HepG2 (cell line): ENCODE results near the gene CACNA1C. TPM values are rescaled to one million over a fixed set of nuclear protein-coding genes. Genes with fewer than 3 reads are reported as not detected.

Experiments used
- ATAC-seq: fragments of 200-7000 bp; cut with Tn5 transposase; 3 replicates; pipeline ENCODE4 v1.9.1; 2020; ENCODE audit warnings: mild to moderate bottlenecking, moderate library complexity
- BruUV-seq: library from RNA; stranded (reverse); fragments of 400-500 nt; replicated peaks from 2 replicates; lab custom pipeline; 2021; lab: Mats Ljungman, UMichigan
- CTCF ChIA-PET: fragments of 300-600 bp; formaldehyde crosslinking; extraction: SDS; loops from one replicate; lab custom pipeline; 2021; ENCODE audit warnings: low total read pairs, inconsistent platforms, low intra/inter-chr PET ratio; lab: Yijun Ruan, JAX
- POLR2A ChIA-PET: fragments of 350-600 bp; sonication (Branson Sonifier 250); formaldehyde crosslinking; loops from one replicate; lab custom pipeline; 2020; ENCODE audit warnings: antibody characterized with exemption, inconsistent platforms; lab: Yijun Ruan, JAX
- DNase-seq: peaks from one replicate; pipeline ENCODE4 v3.0.0-alpha.2; 2015; ENCODE audit warnings: low spot score
- FAIRE-seq: peaks from 3 replicates; lab custom pipeline; 2011; peaks lifted over from hg19 to GRCh38; lab: Jason Lieb, UNC
- H2AFZ ChIP-seq: one replicate; pipeline ENCODE4 v1.6.1; 2011; ENCODE audit warnings: low read length, inconsistent platforms
- H3K27ac ChIP-seq: fragments of 300-600 bp; 3 replicates; pipeline ENCODE4 v1.8.0; 2011; ENCODE audit warnings: mixed run types, mild to moderate bottlenecking, mixed read lengths, low read length, inconsistent platforms; ENCODE audit not compliant: insufficient read depth; ENCODE audit errors: extremely low read length
- H3K27me3 ChIP-seq, 2 experiments: fragments of 200-600 bp in 1 of 2; 2 replicates in 1 of 2; 3 replicates in 1 of 2; pipeline versions ENCODE4 v1.6.0 to v1.8.0; 2011; ENCODE audit warnings: low read length in 2 of 2, mild to moderate bottlenecking in 2 of 2, moderate library complexity in 2 of 2, inconsistent platforms in 1 of 2; ENCODE audit not compliant: insufficient read depth in 2 of 2, control insufficient read depth in 1 of 2
- H3K36me3 ChIP-seq, 2 experiments: fragments of 200-600 bp in 1 of 2; replicated peaks in 1 of 2; 2 replicates in 1 of 2; 3 replicates in 1 of 2; pipeline versions ENCODE4 v1.5.1 to v1.8.0; 2011; ENCODE audit warnings: low read length in 2 of 2, inconsistent platforms in 1 of 2; ENCODE audit not compliant: insufficient read depth in 2 of 2, control insufficient read depth in 1 of 2
- H3K4me1 ChIP-seq: 2 replicates; pipeline ENCODE4 v1.5.1; 2012; ENCODE audit warnings: low read length, inconsistent platforms; ENCODE audit not compliant: insufficient read depth
- H3K4me2 ChIP-seq: 2 replicates; pipeline ENCODE4 v1.6.0; 2011; ENCODE audit warnings: low read depth, low read length, inconsistent platforms
- H3K4me3 ChIP-seq, 3 experiments: fragments of 200-600 bp in 1 of 3; sonication (generic), shearing (Covaris generic) in 1 of 3; replicated peaks in 1 of 3; 2 replicates each; pipeline ENCODE4 v1.5.1; 2011 to 2016; ENCODE audit warnings: low read length in 3 of 3, inconsistent platforms in 2 of 3, low read depth in 2 of 3, mild to moderate bottlenecking in 2 of 3, control low read depth in 1 of 3, mixed read lengths in 1 of 3; ENCODE audit not compliant: insufficient read depth in 1 of 3
- H3K79me2 ChIP-seq: one replicate; pipeline ENCODE4 v1.6.1; 2011; ENCODE audit warnings: low read length, inconsistent platforms; ENCODE audit not compliant: insufficient read depth
- H3K9ac ChIP-seq: 2 replicates; pipeline ENCODE4 v1.6.0; 2011; ENCODE audit warnings: mild to moderate bottlenecking, low read depth, low read length, inconsistent platforms; ENCODE audit not compliant: insufficient read depth
- H3K9me3 ChIP-seq: 2 replicates; pipeline ENCODE4 v1.5.1; 2012; ENCODE audit warnings: mild to moderate bottlenecking, low read length
- H4K20me1 ChIP-seq: 2 replicates; pipeline ENCODE4 v1.6.0; 2011; ENCODE audit warnings: inconsistent platforms, mild to moderate bottlenecking, low read length, moderate library complexity; ENCODE audit not compliant: insufficient read depth
- DPF2 ChIP-seq: sonication (generic); formaldehyde crosslinking; IDR thresholded peaks from 2 replicates; pipeline ENCODE4 v1.4.0; 2020; ENCODE audit warnings: mild to moderate bottlenecking, low read depth, missing genetic modification reagents, borderline replicate concordance
- PPARG ChIP-seq: conservative IDR thresholded peaks from 2 replicates; pipeline ENCODE4 v1.6.1; 2016; ENCODE audit warnings: missing biosample characterization, missing genetic modification reagents
- THAP11 ChIP-seq: IDR thresholded peaks from 2 replicates; pipeline ENCODE4 v1.6.1; 2016; ENCODE audit warnings: missing biosample characterization, missing genetic modification reagents
- ZFYVE20 ChIP-seq: sonication (generic); formaldehyde crosslinking; IDR thresholded peaks from 2 replicates; pipeline ENCODE4 v1.8.0; 2023; ENCODE audit warnings: low read depth, mild to moderate bottlenecking, moderate library complexity, missing genetic modification reagents, borderline replicate concordance
- WGBS: methylation state at CpG from one replicate; pipeline ENCODE4 v1.1.6; 2017; ENCODE audit warnings: low lambda C conversion rate; 5-methylcytosine and 5-hydroxymethylcytosine counted together
- in situ Hi-C: cut with HindIII; loops from 2 replicates; pipeline ENCODE4 v1.10.0; 2017; ENCODE audit warnings: low pct_unique_long_range_greater_than_20kb; ENCODE audit not compliant: extremely low pct_ligation_motif_present
- intact Hi-C: fragments of 100-400 bp; cut with micrococcal nuclease; formaldehyde crosslinking; loops from one replicate; pipeline ENCODE4 v1.10.0; 2022; ENCODE audit not compliant: unreplicated experiment
- polyA plus RNA-seq, 8 experiments: library from polyadenylated mRNA; depleted of rRNA in 3 of 8; stranded (reverse) in 7 of 8; unstranded in 1 of 8; fragments of >200 nt; fragmentation: Illumina TruSeq in 4 of 8; extraction: Trizol in 4 of 8; gene quantifications; 2 replicates each; pipeline versions ENCODE4 v1.2.1 to v1.2.3, GENCODE V29; 2011 to 2016; ENCODE audit warnings: low read depth in 4 of 8, missing spikeins in 1 of 8, mixed read lengths in 1 of 8; ENCODE audit not compliant: insufficient read depth in 1 of 8
- total RNA-seq, 5 experiments: library from RNA; depleted of rRNA; stranded (reverse); fragments of >200 nt; fragmentation: Illumina TruSeq; extraction: Trizol; gene quantifications; 2 replicates each; pipeline ENCODE4 v1.2.3, GENCODE V29; 2016; ENCODE audit warnings: low read depth in 1 of 5
- TF ChIP-seq, protein P1 (sequence below): sonication (generic); formaldehyde crosslinking; IDR thresholded peaks from 2 replicates; pipeline ENCODE4 v1.4.0; 2020; ENCODE audit warnings: missing genetic modification reagents
- TF ChIP-seq, protein P2 (sequence below): IDR thresholded peaks from 2 replicates; pipeline ENCODE4 v1.6.1; 2016; ENCODE audit warnings: mild to moderate bottlenecking, missing biosample characterization, missing genetic modification reagents

CACNA1C gene
- total and polyA plus RNA-seq, 2 of the 13 experiments (the other 11 are each of a cell fraction or from before 2014, with no cell fraction given): not detected

DNA sequence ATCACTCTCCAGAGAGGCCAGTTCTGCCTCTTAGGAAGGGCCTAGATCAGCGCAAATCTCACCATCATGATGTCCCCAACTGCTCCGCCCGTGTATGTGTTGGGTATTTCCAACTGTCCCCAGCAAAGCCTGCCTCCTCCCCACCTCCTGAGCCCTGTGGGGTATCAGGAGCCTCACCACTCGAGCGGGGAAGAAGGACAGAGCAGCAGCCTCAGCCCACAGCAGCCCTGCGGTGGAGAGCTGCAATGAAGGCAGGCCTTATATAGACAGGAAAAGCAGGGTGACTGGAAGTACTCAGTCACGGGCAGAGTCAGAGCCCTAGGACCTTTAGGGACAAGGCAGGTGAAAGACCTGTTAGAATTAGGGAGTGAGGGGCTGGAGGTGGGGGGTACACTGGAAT lies 358.2 kb downstream of the CACNA1C start:
- ChIA-PET CTCF (no interaction called here), POLR2A (no interaction called here)
- DNase-seq (no peak), FAIRE-seq (no peak), ATAC-seq (no peak)
- Histone ChIP-seq H3K27me3 (peaks cover 0 to 37% of the 10 kb centered on the region in 2 experiments; a peak in 2 of 5 replicates), H4K20me1 (no peaks in the 10 kb centered on the region), H3K9me3 (no peaks in the 10 kb centered on the region), H3K27ac (no peak overlapping the region), H3K79me2 (no peaks in the 10 kb centered on the region), H3K4me3 (no peak overlapping the region), H3K4me2 (no peak overlapping the region), H3K36me3 (no peaks in the 10 kb centered on the region), H3K4me1 (peaks cover 8% of the 10 kb centered on the region; the same call in 1 of the 2 replicates), H3K9ac (no peak overlapping the region), H2AFZ (no peak overlapping the region)
- TF ChIP-seq, protein P1, sequence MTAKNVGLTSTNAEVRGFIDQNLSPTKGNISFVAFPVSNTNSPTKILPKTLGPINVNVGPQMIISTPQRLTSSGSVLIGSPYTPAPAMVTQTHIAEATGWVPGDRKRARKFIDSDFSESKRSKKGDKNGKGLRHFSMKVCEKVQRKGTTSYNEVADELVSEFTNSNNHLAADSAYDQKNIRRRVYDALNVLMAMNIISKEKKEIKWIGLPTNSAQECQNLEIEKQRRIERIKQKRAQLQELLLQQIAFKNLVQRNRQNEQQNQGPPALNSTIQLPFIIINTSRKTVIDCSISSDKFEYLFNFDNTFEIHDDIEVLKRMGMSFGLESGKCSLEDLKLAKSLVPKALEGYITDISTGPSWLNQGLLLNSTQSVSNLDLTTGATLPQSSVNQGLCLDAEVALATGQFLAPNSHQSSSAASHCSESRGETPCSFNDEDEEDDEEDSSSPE (CRISPR knock-in tag): no peak
- TF ChIP-seq PPARG (CRISPR knock-in tag) (no peak), ZFYVE20 (CRISPR knock-in tag) (no peak), THAP11 (CRISPR knock-in tag) (no peak), DPF2 (CRISPR knock-in tag) (no peak)
- TF ChIP-seq, protein P2, sequence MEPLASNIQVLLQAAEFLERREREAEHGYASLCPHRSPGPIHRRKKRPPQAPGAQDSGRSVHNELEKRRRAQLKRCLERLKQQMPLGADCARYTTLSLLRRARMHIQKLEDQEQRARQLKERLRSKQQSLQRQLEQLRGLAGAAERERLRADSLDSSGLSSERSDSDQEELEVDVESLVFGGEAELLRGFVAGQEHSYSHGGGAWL (CRISPR knock-in tag): no peak
- WGBS: 20% methylated on average over 6 of the region's 7 CpGs
- in situ Hi-C loops: no loop called here
- intact Hi-C loops: no loop called here
- BruUV-seq: no TSS peak
